HT1080 (cell line): ENCODE results near the gene LAMC3. TPM values are rescaled to one million over a fixed set of nuclear protein-coding genes. Genes with fewer than 3 reads are reported as not detected.

Experiments
- DNase-seq: peaks from one replicate; pipeline ENCODE4 v3.0.0-alpha.2; 2015; ENCODE audit warnings: low read depth
- polyA plus RNA-seq, 2 experiments: library from polyadenylated mRNA; depleted of rRNA; stranded (reverse); fragments of >200 nt; gene quantifications; 2 replicates each; pipeline ENCODE4 v1.2.3, GENCODE V29; 2015
- total RNA-seq: library from RNA; depleted of rRNA; stranded (reverse); fragments of >200 nt; shearing (Covaris generic); gene quantifications from 2 replicates; pipeline ENCODE4 v1.2.3, GENCODE V29; 2014; rRNA removed

The LAMC3 gene
- total RNA-seq = 0.13 and 0.29 TPM in 2 replicates
- 0.01 and 0.13 TPM in 2 replicates for polyA plus RNA-seq (2015; cell fraction: cytosol; rRNA removed)
- 0.08 and 0.10 TPM in 2 replicates for polyA plus RNA-seq (2015; cell fraction: nucleus; rRNA removed)

GRCh38 chr9:131008909-131009618 lies at the start of gene LAMC3:
Gene LAMC3 (plus strand): TSS chr9:131009174. CDS start chr9:131009215, 41 bp downstream.
- no peak for DNase-seq

- DNase-seq = no peak
These were observed 49.1 kb upstream of the LAMC3 start for GRCh38 chr9:130959809-130960334.

GRCh38 chr9:130960522-130961378 lies 48.2 kb upstream of the LAMC3 start:
- DNase-seq = no peak

- DNase-seq = no peak
These were observed 47.3 kb upstream of the LAMC3 start for GRCh38 chr9:130961511-130962300.

- DNase-seq = peak; percentile 97
These were observed 46.3 kb upstream of the LAMC3 start for GRCh38 chr9:130962418-130963316.

- no peak for DNase-seq
These were observed 45.6 kb upstream of the LAMC3 start for GRCh38 chr9:130963337-130963908.

GRCh38 chr9:130963916-130964315 lies 45.1 kb upstream of the LAMC3 start:
- no peak for DNase-seq

GRCh38 chr9:130965680-130966079 lies 43.3 kb upstream of the LAMC3 start:
- no peak for DNase-seq

GRCh38 chr9:130970052-130970451 lies 38.9 kb upstream of the LAMC3 start:
- DNase-seq = no peak

GRCh38 chr9:130970855-130971254 lies 38.1 kb upstream of the LAMC3 start:
- DNase-seq = no peak

GRCh38 chr9:130971294-130971849 lies 37.6 kb upstream of the LAMC3 start:
- no peak for DNase-seq

GRCh38 chr9:130972277-130972956 lies 36.6 kb upstream of the LAMC3 start:
- no peak for DNase-seq

GRCh38 chr9:130972957-130973685 lies 35.9 kb upstream of the LAMC3 start:
- no peak for DNase-seq

- DNase-seq = no peak
These were observed 35.2 kb upstream of the LAMC3 start for GRCh38 chr9:130973686-130974281.

GRCh38 chr9:130974697-130975096 lies 34.3 kb upstream of the LAMC3 start:
- DNase-seq = no peak

- DNase-seq = no peak
These were observed 33.8 kb upstream of the LAMC3 start for GRCh38 chr9:130975156-130975555.

- no peak for DNase-seq
These were observed 32.8 kb upstream of the LAMC3 start for GRCh38 chr9:130975932-130976841.
